GM19099 (cell line): ENCODE results near the gene HSFX1.

Source experiments
- POLR2A ChIP-seq: IDR thresholded peaks from 3 replicates; pipeline ENCODE4 v1.6.1; 2011; ENCODE audit warnings: low read depth; ENCODE audit not compliant: insufficient read length; ENCODE audit errors: extremely low read depth

Gene HSFX1

DNA sequence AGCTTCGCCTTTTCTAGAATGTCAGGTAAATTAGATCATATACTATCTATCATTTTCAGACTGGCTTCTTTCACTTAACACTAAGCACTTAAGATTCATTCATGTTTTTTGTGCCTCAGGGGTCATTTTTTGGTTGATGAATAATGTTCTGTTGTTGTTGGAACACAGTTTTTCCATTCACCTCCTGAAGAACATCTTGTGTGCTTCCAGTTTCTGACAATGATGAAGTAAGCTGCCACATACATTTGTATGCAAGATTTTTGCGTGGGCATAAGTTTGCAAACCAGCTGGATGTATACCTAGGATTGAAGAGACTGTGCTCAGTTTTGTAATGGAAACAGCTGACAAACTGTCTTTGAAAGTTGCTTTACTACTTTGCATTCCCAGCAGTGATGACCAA is 45.5 kb downstream of the HSFX1 start:
- no peak for TF ChIP-seq POLR2A

DNA sequence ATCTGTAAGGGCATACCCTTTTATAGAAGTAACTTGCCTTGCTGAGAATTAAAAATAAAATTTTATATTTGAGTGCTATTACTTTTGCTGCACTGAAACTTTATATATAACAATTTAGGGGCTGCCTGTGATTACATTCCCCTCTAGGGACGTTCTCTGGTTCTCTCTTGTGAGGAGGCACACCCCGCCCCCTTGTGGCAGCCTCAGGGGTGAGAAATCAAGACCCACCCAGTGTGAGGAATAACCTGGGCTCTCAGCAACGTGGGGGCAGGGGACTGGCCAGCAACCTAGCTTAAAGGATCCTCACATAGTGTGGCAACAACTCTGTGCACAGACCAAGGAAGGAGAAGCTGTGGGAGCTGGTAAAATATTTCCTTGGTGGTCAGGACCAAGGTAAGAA is 51.6 kb downstream of the HSFX1 start:
- TF ChIP-seq POLR2A, result no peak
